Tibial artery (tissue), 4 donors: ENCODE results near the gene BCAR3.

Experiments
- DNase-seq, 2 donors: peaks; one replicate each; pipeline ENCODE4 v3.0.0-alpha.2; 2019
- H3K27ac ChIP-seq, 2 donors: fragments of 200-600 bp; sonication (generic) in 1 of 2; 1 replicate in 1 of 2; 2 replicates in 1 of 2; pipeline ENCODE4 v1.5.1; 2018 to 2019; ENCODE audit warnings: mild to moderate bottlenecking in 1 of 2
- H3K27me3 ChIP-seq, 2 donors: fragments of 200-600 bp; sonication (generic) in 1 of 2; one replicate each; pipeline versions ENCODE4 v1.5.1 to v1.6.0; 2016 to 2019
- H3K36me3 ChIP-seq, 3 donors: fragments of 200-600 bp; sonication (generic) in 2 of 3; one replicate each; pipeline ENCODE4 v1.5.1; 2016 to 2019; ENCODE audit warnings: mild to moderate bottlenecking in 2 of 3
- H3K4me1 ChIP-seq, 4 donors: fragments of 200-600 bp; sonication (generic) in 2 of 4; 1 replicate in 3 of 4; 2 replicates in 1 of 4; pipeline ENCODE4 v1.5.1; 2016 to 2019
- H3K4me3 ChIP-seq, 2 donors: fragments of 200-600 bp; sonication (generic) in 1 of 2; 1 replicate in 1 of 2; 2 replicates in 1 of 2; pipeline ENCODE4 v1.5.1; 2018 to 2019; ENCODE audit warnings: mild to moderate bottlenecking in 2 of 2
- H3K9me3 ChIP-seq, 3 donors: fragments of 200-600 bp; sonication (generic) in 1 of 3; one replicate each; pipeline ENCODE4 v1.5.1; 2016 to 2019
- CTCF ChIP-seq, 2 experiments: fragments of 200-600 bp in 1 of 2; fragments of 450-650 bp in 1 of 2; IDR thresholded peaks; one replicate each; pipeline ENCODE4 v1.5.1; 2017 to 2019; ENCODE audit warnings: antibody characterized with exemption in 2 of 2, mild to moderate bottlenecking in 1 of 2, moderate library complexity in 1 of 2
- intact Hi-C: fragments of 100-400 bp; cut with DNase I; formaldehyde crosslinking; loops from one replicate; pipeline ENCODE4 v1.15.0; 2023; ENCODE audit warnings: low total_unique reads

Gene BCAR3

GRCh38 chr1:93522721-93523120 lies 158.9 kb downstream of the BCAR3 start:
- intact Hi-C loops, result no loop called here
- Histone ChIP-seq H3K4me1 (no peaks in the 10 kb centered on the region), H3K9me3 (no peaks in the 10 kb centered on the region), H3K4me3 (no peak overlapping the region), H3K27me3 (no peaks in the 10 kb centered on the region), H3K36me3 (no peaks in the 10 kb centered on the region), H3K27ac (no peak overlapping the region)
- TF ChIP-seq CTCF (IDR thresholded peaks at IDR 0.05), result no peak
- no peak for DNase-seq

- TF ChIP-seq CTCF (IDR thresholded peaks at IDR 0.05), result no peak
- intact Hi-C loops, result no loop called here
Observed at GRCh38 chr1:93521618-93522017, 160.0 kb downstream of the BCAR3 start.

GRCh38 chr1:93519199-93519829 lies 162.3 kb downstream of the BCAR3 start:
- Histone ChIP-seq H3K36me3 (no peaks in the 10 kb centered on the region), H3K9me3 (no peaks in the 10 kb centered on the region), H3K27me3 (no peaks in the 10 kb centered on the region), H3K4me1 (no peaks in the 10 kb centered on the region), H3K27ac (no peak overlapping the region), H3K4me3 (no peak overlapping the region)
- TF ChIP-seq CTCF (IDR thresholded peaks at IDR 0.05), result no peak
- no peak for DNase-seq
- intact Hi-C loops, result no loop called here

More at GRCh38 chr1:93521618-93522017, 160.0 kb downstream of the BCAR3 start:
- H3K27ac ChIP-seq, result no peak overlapping the region
- H3K27me3 ChIP-seq, result no peaks in the 10 kb centered on the region
- H3K4me1 ChIP-seq, result no peaks in the 10 kb centered on the region
- no peak for DNase-seq
- no peaks in the 10 kb centered on the region for H3K36me3 ChIP-seq
- H3K9me3 ChIP-seq, result no peaks in the 10 kb centered on the region
- H3K4me3 ChIP-seq, result no peak overlapping the region

- Histone ChIP-seq H3K27me3 (no peaks in the 10 kb centered on the region), H3K4me1 (no peaks in the 10 kb centered on the region), H3K4me3 (no peak overlapping the region), H3K9me3 (no peaks in the 10 kb centered on the region), H3K36me3 (no peaks in the 10 kb centered on the region), H3K27ac (no peak overlapping the region)
- no peak for DNase-seq
- no peak for TF ChIP-seq CTCF (IDR thresholded peaks at IDR 0.05)
- intact Hi-C loops, result no loop called here
Observed at GRCh38 chr1:93518516-93518915, 163.1 kb downstream of the BCAR3 start.

GRCh38 chr1:93516164-93516563 lies 165.5 kb downstream of the BCAR3 start:
- H3K4me3 ChIP-seq, result no peak overlapping the region

More at GRCh38 chr1:93516164-93516563, 165.5 kb downstream of the BCAR3 start:
- no peaks in the 10 kb centered on the region for H3K36me3 ChIP-seq
- intact Hi-C loops, result no loop called here
- H3K4me1 ChIP-seq, result no peaks in the 10 kb centered on the region
- no peak for TF ChIP-seq CTCF (IDR thresholded peaks at IDR 0.05)
- H3K9me3 ChIP-seq, result no peaks in the 10 kb centered on the region
- H3K27me3 ChIP-seq, result no peaks in the 10 kb centered on the region
- DNase-seq, result no peak
- no peak overlapping the region for H3K27ac ChIP-seq
